Neural progenitor cell (in vitro differentiated cells): Measurements from ENCODE around the gene RNF150. TPM values are rescaled to one million over a fixed set of nuclear protein-coding genes. Genes with fewer than 3 reads are reported as not detected.

Source experiments
- DNase-seq: peaks from one replicate; pipeline ENCODE4 v3.0.0-alpha.2; 2016; ENCODE audit warnings: low spot score
- H2AFZ ChIP-seq: fragments of 200-600 bp; sonication (generic); replicated peaks from 2 replicates; pipeline ENCODE4 v1.6.1; 2016; ENCODE audit warnings: antibody characterized with exemption
- H3F3A ChIP-seq: fragments of 200-600 bp; sonication (generic); 2 replicates; pipeline ENCODE4 v1.6.1; 2016; ENCODE audit warnings: antibody characterized with exemption, low read depth
- H3K27ac ChIP-seq: fragments of 200-600 bp; sonication (generic); 2 replicates; pipeline ENCODE4 v1.5.1; 2016; ENCODE audit warnings: mild to moderate bottlenecking
- H3K27me3 ChIP-seq: fragments of 200-600 bp; sonication (generic); 2 replicates; pipeline ENCODE4 v1.6.1; 2016; ENCODE audit warnings: mild to moderate bottlenecking, moderate library complexity
- H3K36me3 ChIP-seq: fragments of 200-600 bp; sonication (generic); 2 replicates; pipeline ENCODE4 v1.5.1; 2016
- H3K4me1 ChIP-seq: fragments of 200-600 bp; sonication (generic); 2 replicates; pipeline ENCODE4 v1.6.1; 2016; ENCODE audit warnings: mixed run types
- H3K4me2 ChIP-seq: fragments of 200-600 bp; sonication (generic); 2 replicates; pipeline ENCODE4 v1.6.1; 2016
- H3K4me3 ChIP-seq: fragments of 200-600 bp; sonication (generic); 2 replicates; pipeline ENCODE4 v1.5.1; 2016
- H3K79me2 ChIP-seq: fragments of 200-600 bp; sonication (generic); 2 replicates; pipeline ENCODE4 v1.6.1; 2016; ENCODE audit warnings: low read depth
- H3K9ac ChIP-seq: fragments of 200-600 bp; sonication (generic); 2 replicates; pipeline ENCODE4 v1.6.1; 2016
- H3K9me3 ChIP-seq: fragments of 200-600 bp; sonication (generic); 2 replicates; pipeline ENCODE4 v1.5.1; 2016; ENCODE audit warnings: low read depth
- H4K20me1 ChIP-seq: fragments of 200-600 bp; sonication (generic); 2 replicates; pipeline ENCODE4 v1.6.1; 2016; ENCODE audit warnings: low read depth
- H3K27ac Mint-ChIP-seq: 3 replicates; pipeline ENCODE4 v1.8.0; 2021; ENCODE audit warnings: mixed read lengths
- H3K27me3 Mint-ChIP-seq: 2 replicates; pipeline ENCODE4 v1.8.0; 2022; ENCODE audit warnings: low read depth, mild to moderate bottlenecking, inconsistent platforms, moderate library complexity, mixed read lengths; ENCODE audit not compliant: insufficient read depth
- H3K36me3 Mint-ChIP-seq: 3 replicates; pipeline ENCODE4 v1.8.0; 2021; ENCODE audit warnings: mixed read lengths
- H3K4me1 Mint-ChIP-seq: 3 replicates; pipeline ENCODE4 v1.8.0; 2021; ENCODE audit warnings: mixed read lengths
- H3K4me3 Mint-ChIP-seq: 3 replicates; pipeline ENCODE4 v1.8.0; 2021; ENCODE audit warnings: mild to moderate bottlenecking, moderate library complexity, mixed read lengths
- H3K9me3 Mint-ChIP-seq: 3 replicates; pipeline ENCODE4 v1.8.0; 2020; ENCODE audit warnings: mixed read lengths
- CTCF ChIP-seq: fragments of 200-600 bp; sonication (generic); IDR thresholded peaks from 2 replicates; pipeline ENCODE4 v1.5.1; 2017; ENCODE audit warnings: antibody characterized with exemption, mild to moderate bottlenecking
- EZH2 ChIP-seq: fragments of 200-600 bp; sonication (generic); IDR thresholded peaks from 2 replicates; pipeline ENCODE4 v1.6.1; 2017; ENCODE audit warnings: antibody characterized with exemption, mild to moderate bottlenecking, moderate library complexity
- EZH2phosphoT487 ChIP-seq: fragments of 200-600 bp; sonication (generic); IDR thresholded peaks from 2 replicates; pipeline ENCODE4 v1.6.1; 2017; ENCODE audit warnings: antibody characterized with exemption
- total RNA-seq: library from RNA; depleted of rRNA; stranded (reverse); fragments of >200 nt; gene quantifications from 2 replicates; pipeline ENCODE4 v1.2.3, GENCODE V29; 2015; ENCODE audit warnings: low replicate concordance

RNF150 gene
- total RNA-seq, 1 donor from 2014 or later, result 1.4 TPM

- Histone ChIP-seq H3K9me3 (no peaks in the 10 kb centered on the region), H2AFZ (no peak overlapping the region)
Measured at GRCh38 chr4:140906993-140907962, 226.0 kb downstream of the RNF150 start.

GRCh38 chr4:140904904-140905303, 228.4 kb downstream of the RNF150 start:
- no peaks in the 10 kb centered on the region for H3K9me3 Mint-ChIP-seq
- Histone ChIP-seq H3K27me3 (no peaks in the 10 kb centered on the region), H3K4me3 (no peak overlapping the region), H3K4me2 (no peak overlapping the region), H3K9ac (no peak overlapping the region), H3K27ac (no peak overlapping the region), H3K79me2 (no peaks in the 10 kb centered on the region), H3K9me3 (no peaks in the 10 kb centered on the region), H3K36me3 (no peaks in the 10 kb centered on the region), H4K20me1 (no peaks in the 10 kb centered on the region), H2AFZ (no peak overlapping the region), H3K4me1 (no peaks in the 10 kb centered on the region), H3F3A (no peaks in the 10 kb centered on the region)
- no peaks in the 10 kb centered on the region for H3K27me3 Mint-ChIP-seq
- TF ChIP-seq CTCF, result no peak
- peaks cover 2% of the 10 kb centered on the region for H3K4me1 Mint-ChIP-seq
- H3K4me3 Mint-ChIP-seq, result no peak overlapping the region
- no peak overlapping the region for H3K27ac Mint-ChIP-seq
- DNase-seq, result no peak
- no peaks in the 10 kb centered on the region for H3K36me3 Mint-ChIP-seq

More at GRCh38 chr4:140906993-140907962, 226.0 kb downstream of the RNF150 start:
- H3F3A ChIP-seq, result no peaks in the 10 kb centered on the region
- H3K27me3 ChIP-seq, result no peaks in the 10 kb centered on the region
- H3K27ac Mint-ChIP-seq, result no peak overlapping the region
- TF ChIP-seq CTCF, result no peak
- no peak for TF ChIP-seq EZH2phosphoT487
- no peak for TF ChIP-seq EZH2
- no peak overlapping the region for H3K27ac ChIP-seq
- no peak overlapping the region for H3K4me3 ChIP-seq
- H3K36me3 Mint-ChIP-seq, result peaks cover 4% of the 10 kb centered on the region
- no peaks in the 10 kb centered on the region for H3K4me1 ChIP-seq
- H3K79me2 ChIP-seq, result no peaks in the 10 kb centered on the region
- no peak overlapping the region for H3K4me2 ChIP-seq
- H3K9me3 Mint-ChIP-seq, result no peaks in the 10 kb centered on the region
- DNase-seq, result no peak
- no peak overlapping the region for H3K4me3 Mint-ChIP-seq
- no peak overlapping the region for H3K9ac ChIP-seq
- peaks cover 2% of the 10 kb centered on the region for H3K4me1 Mint-ChIP-seq
- H3K27me3 Mint-ChIP-seq, result no peaks in the 10 kb centered on the region
- no peaks in the 10 kb centered on the region for H3K36me3 ChIP-seq
- no peaks in the 10 kb centered on the region for H4K20me1 ChIP-seq

- Mint-ChIP-seq H3K9me3 (no peaks in the 10 kb centered on the region), H3K36me3 (no peaks in the 10 kb centered on the region), H3K27ac (peak overlapping the region; percentile 50), H3K4me3 (no peak overlapping the region), H3K4me1 (peaks cover 2% of the 10 kb centered on the region), H3K27me3 (no peaks in the 10 kb centered on the region)
- H3K4me2 ChIP-seq, result no peak overlapping the region
- no peak overlapping the region for H2AFZ ChIP-seq
- H4K20me1 ChIP-seq, result no peaks in the 10 kb centered on the region
- H3F3A ChIP-seq, result no peaks in the 10 kb centered on the region
- no peak overlapping the region for H3K4me3 ChIP-seq
- H3K9ac ChIP-seq, result no peak overlapping the region
- H3K4me1 ChIP-seq, result no peaks in the 10 kb centered on the region
- H3K9me3 ChIP-seq, result no peaks in the 10 kb centered on the region
- no peak for DNase-seq
- TF ChIP-seq EZH2phosphoT487 (no peak), CTCF (no peak), EZH2 (no peak)
- no peaks in the 10 kb centered on the region for H3K79me2 ChIP-seq
- no peak overlapping the region for H3K27ac ChIP-seq
- H3K27me3 ChIP-seq, result no peaks in the 10 kb centered on the region
- no peaks in the 10 kb centered on the region for H3K36me3 ChIP-seq
Measured at GRCh38 chr4:140903522-140904475, 229.5 kb downstream of the RNF150 start.
